ENCODE measurements around the gene TRPM3.

Gene TRPM3

DNA sequence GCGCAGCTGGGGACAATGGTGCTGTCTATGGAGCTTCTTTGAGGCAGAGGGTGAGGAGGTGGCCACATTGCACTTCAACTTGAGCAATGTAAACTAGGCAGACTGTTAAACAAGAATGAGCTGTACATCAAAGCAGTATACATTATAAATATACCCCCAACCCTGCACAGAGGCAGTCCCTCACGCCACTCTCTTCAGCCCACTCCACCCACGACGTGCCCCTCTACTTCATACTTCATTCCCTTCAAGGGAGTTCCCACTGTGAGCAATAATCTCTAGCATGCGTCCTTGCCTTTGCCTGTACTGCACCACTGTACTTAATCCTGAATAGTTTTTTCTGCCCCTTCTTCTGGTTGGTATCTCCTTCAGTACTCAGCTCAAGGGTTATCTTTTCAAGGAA is 14.4 kb downstream of the TRPM3 start:
- TF ChIP-seq SUZ12 (IDR thresholded peaks at IDR 0.05; ENCODE audit: extremely low read depth, insufficient read depth, insufficient read length): no peak
- no peak for TF ChIP-seq YY1 (IDR thresholded peaks at IDR 0.05; ENCODE audit: insufficient read depth, insufficient read length)
- TF ChIP-seq ZNF274 (IDR thresholded peaks at IDR 0.05; ENCODE audit: low read depth, low read length): no peak
- Histone ChIP-seq H3K4me3 (ENCODE audit: insufficient read length, low read depth) (no peak overlapping the region), H3K9me3 (ENCODE audit: insufficient read depth, low read length) (no peaks in the 10 kb centered on the region), H3K4me1 (ENCODE audit: insufficient read depth, insufficient read length) (no peaks in the 10 kb centered on the region), H3K36me3 (ENCODE audit: insufficient read depth, insufficient read length, low read length) (no peaks in the 10 kb centered on the region), H3K9ac (ENCODE audit: insufficient read length, low read depth) (no peak overlapping the region), H3K27me3 (ENCODE audit: insufficient read depth, insufficient read length) (no peaks in the 10 kb centered on the region)
- no peak for DNase-seq (ENCODE audit: low read depth, low spot score)

- H3K9me3 ChIP-seq (ENCODE audit: insufficient read depth, low read length): no peaks in the 10 kb centered on the region
- H3K27me3 ChIP-seq (ENCODE audit: insufficient read depth, insufficient read length): no peaks in the 10 kb centered on the region
- DNase-seq (ENCODE audit: low read depth, low spot score): no peak
- no peak overlapping the region for H3K4me3 ChIP-seq (ENCODE audit: insufficient read length, low read depth)
- H3K9ac ChIP-seq (ENCODE audit: insufficient read length, low read depth): no peak overlapping the region
- TF ChIP-seq SUZ12 (IDR thresholded peaks at IDR 0.05; ENCODE audit: extremely low read depth, insufficient read depth, insufficient read length): no peak
- no peak for TF ChIP-seq ZNF274 (IDR thresholded peaks at IDR 0.05; ENCODE audit: low read depth, low read length)
- no peak for TF ChIP-seq YY1 (IDR thresholded peaks at IDR 0.05; ENCODE audit: insufficient read depth, insufficient read length)
- H3K4me1 ChIP-seq (ENCODE audit: insufficient read depth, insufficient read length): no peaks in the 10 kb centered on the region
- H3K36me3 ChIP-seq (ENCODE audit: insufficient read depth, insufficient read length, low read length): no peaks in the 10 kb centered on the region
Measured at GRCh38 chr9:71105192-71105591, 16.2 kb downstream of the TRPM3 start.

DNA sequence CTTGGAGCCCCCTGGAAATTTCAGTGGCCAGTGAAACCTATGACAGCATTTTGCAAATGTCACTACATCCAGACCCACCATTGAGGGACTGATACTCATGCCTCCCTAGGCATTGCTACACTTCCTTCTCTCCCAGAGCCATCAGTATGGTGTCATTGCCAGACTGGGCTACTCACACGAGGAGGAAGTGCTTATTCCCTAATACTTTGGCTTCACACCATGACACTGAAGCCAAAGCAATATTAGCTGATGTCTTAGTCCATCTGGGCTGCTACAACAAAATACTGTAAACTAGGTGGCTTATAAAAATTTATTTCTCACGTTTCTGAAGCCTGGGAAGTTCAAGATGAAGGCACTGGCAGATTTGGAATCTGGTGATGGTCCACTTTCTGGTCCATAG is 22.6 kb downstream of the TRPM3 start:
- no peaks in the 10 kb centered on the region for H3K27me3 ChIP-seq (ENCODE audit: insufficient read depth, insufficient read length)
- H3K9ac ChIP-seq (ENCODE audit: insufficient read length, low read depth): no peak overlapping the region
- H3K4me1 ChIP-seq (ENCODE audit: insufficient read depth, insufficient read length): no peaks in the 10 kb centered on the region
- TF ChIP-seq ZNF274 (IDR thresholded peaks at IDR 0.05; ENCODE audit: low read depth, low read length) (no peak), YY1 (IDR thresholded peaks at IDR 0.05; ENCODE audit: insufficient read depth, insufficient read length) (no peak), SUZ12 (IDR thresholded peaks at IDR 0.05; ENCODE audit: extremely low read depth, insufficient read depth, insufficient read length) (no peak)
- no peak overlapping the region for H3K4me3 ChIP-seq (ENCODE audit: insufficient read length, low read depth)
- no peaks in the 10 kb centered on the region for H3K36me3 ChIP-seq (ENCODE audit: insufficient read depth, insufficient read length, low read length)
- no peak for DNase-seq (ENCODE audit: low read depth, low spot score)
- H3K9me3 ChIP-seq (ENCODE audit: insufficient read depth, low read length): no peaks in the 10 kb centered on the region

DNA sequence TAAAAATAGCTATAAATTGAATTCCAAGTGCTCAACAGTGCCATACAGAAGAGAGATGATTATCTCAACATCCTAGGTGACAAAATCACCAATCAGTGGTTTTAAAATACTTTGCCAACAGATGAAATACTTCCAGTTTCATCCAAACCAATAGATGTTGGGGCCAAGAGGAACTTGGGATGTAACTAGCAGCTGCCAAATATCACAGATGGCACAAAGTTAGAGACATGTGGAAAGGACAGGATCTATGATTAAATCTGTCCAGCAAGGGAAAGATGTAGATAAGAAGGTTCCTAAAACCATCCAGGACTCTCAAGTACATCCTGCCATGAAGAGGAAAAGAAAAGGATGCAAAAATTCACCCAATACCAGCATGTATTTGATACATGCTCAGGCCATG is 23.8 kb downstream of the TRPM3 start:
- H3K4me1 ChIP-seq (ENCODE audit: insufficient read depth, insufficient read length): no peaks in the 10 kb centered on the region
- TF ChIP-seq YY1 (IDR thresholded peaks at IDR 0.05; ENCODE audit: insufficient read depth, insufficient read length) (no peak), SUZ12 (IDR thresholded peaks at IDR 0.05; ENCODE audit: extremely low read depth, insufficient read depth, insufficient read length) (no peak), ZNF274 (IDR thresholded peaks at IDR 0.05; ENCODE audit: low read depth, low read length) (no peak)
- no peak overlapping the region for H3K9ac ChIP-seq (ENCODE audit: insufficient read length, low read depth)
- H3K27me3 ChIP-seq (ENCODE audit: insufficient read depth, insufficient read length): no peaks in the 10 kb centered on the region
- H3K36me3 ChIP-seq (ENCODE audit: insufficient read depth, insufficient read length, low read length): no peaks in the 10 kb centered on the region
- no peak for DNase-seq (ENCODE audit: low read depth, low spot score)
- H3K4me3 ChIP-seq (ENCODE audit: insufficient read length, low read depth): no peak overlapping the region
- H3K9me3 ChIP-seq (ENCODE audit: insufficient read depth, low read length): no peaks in the 10 kb centered on the region

GRCh38 chr9:71096421-71097108 is 24.9 kb downstream of the TRPM3 start:
- no peak for DNase-seq (ENCODE audit: low read depth, low spot score)

GRCh38 chr9:71094708-71095251 is 26.6 kb downstream of the TRPM3 start:
- no peak for DNase-seq (ENCODE audit: low read depth, low spot score)
- Histone ChIP-seq H3K9ac (ENCODE audit: insufficient read length, low read depth) (no peak overlapping the region), H3K27me3 (ENCODE audit: insufficient read depth, insufficient read length) (no peaks in the 10 kb centered on the region), H3K9me3 (ENCODE audit: insufficient read depth, low read length) (no peaks in the 10 kb centered on the region), H3K4me3 (ENCODE audit: insufficient read length, low read depth) (no peak overlapping the region), H3K36me3 (ENCODE audit: insufficient read depth, insufficient read length, low read length) (no peaks in the 10 kb centered on the region), H3K4me1 (ENCODE audit: insufficient read depth, insufficient read length) (no peaks in the 10 kb centered on the region)
- TF ChIP-seq ZNF274 (IDR thresholded peaks at IDR 0.05; ENCODE audit: low read depth, low read length): no peak

More at GRCh38 chr9:71096421-71097108, 24.9 kb downstream of the TRPM3 start:
- Histone ChIP-seq H3K4me1 (ENCODE audit: insufficient read depth, insufficient read length) (no peaks in the 10 kb centered on the region), H3K9ac (ENCODE audit: insufficient read length, low read depth) (no peak overlapping the region), H3K36me3 (ENCODE audit: insufficient read depth, insufficient read length, low read length) (no peaks in the 10 kb centered on the region), H3K4me3 (ENCODE audit: insufficient read length, low read depth) (no peak overlapping the region), H3K27me3 (ENCODE audit: insufficient read depth, insufficient read length) (no peaks in the 10 kb centered on the region), H3K9me3 (ENCODE audit: insufficient read depth, low read length) (no peaks in the 10 kb centered on the region)
- TF ChIP-seq YY1 (IDR thresholded peaks at IDR 0.05; ENCODE audit: insufficient read depth, insufficient read length) (no peak), ZNF274 (IDR thresholded peaks at IDR 0.05; ENCODE audit: low read depth, low read length) (no peak), SUZ12 (IDR thresholded peaks at IDR 0.05; ENCODE audit: extremely low read depth, insufficient read depth, insufficient read length) (no peak)

- no peak for TF ChIP-seq SUZ12 (IDR thresholded peaks at IDR 0.05; ENCODE audit: extremely low read depth, insufficient read depth, insufficient read length)
- TF ChIP-seq ZNF274 (IDR thresholded peaks at IDR 0.05; ENCODE audit: low read depth, low read length): no peak
- TF ChIP-seq YY1 (IDR thresholded peaks at IDR 0.05; ENCODE audit: insufficient read depth, insufficient read length): no peak
- Histone ChIP-seq H3K9me3 (ENCODE audit: insufficient read depth, low read length) (no peaks in the 10 kb centered on the region; the same call in 1 of the 2 replicates), H3K4me1 (ENCODE audit: insufficient read depth, insufficient read length) (no peaks in the 10 kb centered on the region), H3K9ac (ENCODE audit: insufficient read length, low read depth) (no peak overlapping the region), H3K36me3 (ENCODE audit: insufficient read depth, insufficient read length, low read length) (no peaks in the 10 kb centered on the region), H3K27me3 (ENCODE audit: insufficient read depth, insufficient read length) (no peaks in the 10 kb centered on the region), H3K4me3 (ENCODE audit: insufficient read length, low read depth) (no peak overlapping the region)
- no peak for DNase-seq (ENCODE audit: low read depth, low spot score)
Measured at GRCh38 chr9:71090896-71091295, 30.5 kb downstream of the TRPM3 start.

All from NT2/D1 (cell line).